HL-60 (cell line): ENCODE results near the gene SUN1.

ENCODE experiments used
- CTCF ChIP-seq: IDR thresholded peaks from one replicate; pipeline ENCODE4 v1.5.1; 2011; ENCODE audit warnings: low read length, control low read depth, inconsistent platforms; ENCODE audit not compliant: insufficient read depth
- GABPA ChIP-seq: IDR thresholded peaks from 2 replicates; pipeline ENCODE4 v1.6.1; 2012; ENCODE audit warnings: low read depth
- POLR2AphosphoS5 ChIP-seq: IDR thresholded peaks from 2 replicates; pipeline ENCODE4 v1.6.1; 2012; ENCODE audit warnings: low read depth
- REST ChIP-seq: IDR thresholded peaks from 2 replicates; pipeline ENCODE4 v1.6.1; 2012; ENCODE audit warnings: low read depth; ENCODE audit not compliant: insufficient replicate concordance

- TF ChIP-seq CTCF (no peak), POLR2AphosphoS5 (no peak), REST (no peak), GABPA (no peak)
Measured at GRCh38 chr7:784971-785370, 47.3 kb upstream of the SUN1 start.
